GM18517 (cell line): ENCODE measurements around the gene AURKB.
"Not testable (repeated sequence)": the region's sequence is repeated elsewhere in the genome, so short reads cannot be mapped to it uniquely, and the experiment has no call there.

ENCODE experiments used
- ATAC-seq: cut with Tn5 transposase; IDR thresholded peaks from one replicate; pipeline ENCODE4 v1.9.1; 2021; ENCODE audit warnings: mild to moderate bottlenecking, moderate library complexity; ENCODE audit not compliant: unreplicated experiment

The AURKB gene

GRCh38 chr17:8225813-8226535 lies 15.6 kb upstream of the AURKB start:
- no peak for ATAC-seq

DNA sequence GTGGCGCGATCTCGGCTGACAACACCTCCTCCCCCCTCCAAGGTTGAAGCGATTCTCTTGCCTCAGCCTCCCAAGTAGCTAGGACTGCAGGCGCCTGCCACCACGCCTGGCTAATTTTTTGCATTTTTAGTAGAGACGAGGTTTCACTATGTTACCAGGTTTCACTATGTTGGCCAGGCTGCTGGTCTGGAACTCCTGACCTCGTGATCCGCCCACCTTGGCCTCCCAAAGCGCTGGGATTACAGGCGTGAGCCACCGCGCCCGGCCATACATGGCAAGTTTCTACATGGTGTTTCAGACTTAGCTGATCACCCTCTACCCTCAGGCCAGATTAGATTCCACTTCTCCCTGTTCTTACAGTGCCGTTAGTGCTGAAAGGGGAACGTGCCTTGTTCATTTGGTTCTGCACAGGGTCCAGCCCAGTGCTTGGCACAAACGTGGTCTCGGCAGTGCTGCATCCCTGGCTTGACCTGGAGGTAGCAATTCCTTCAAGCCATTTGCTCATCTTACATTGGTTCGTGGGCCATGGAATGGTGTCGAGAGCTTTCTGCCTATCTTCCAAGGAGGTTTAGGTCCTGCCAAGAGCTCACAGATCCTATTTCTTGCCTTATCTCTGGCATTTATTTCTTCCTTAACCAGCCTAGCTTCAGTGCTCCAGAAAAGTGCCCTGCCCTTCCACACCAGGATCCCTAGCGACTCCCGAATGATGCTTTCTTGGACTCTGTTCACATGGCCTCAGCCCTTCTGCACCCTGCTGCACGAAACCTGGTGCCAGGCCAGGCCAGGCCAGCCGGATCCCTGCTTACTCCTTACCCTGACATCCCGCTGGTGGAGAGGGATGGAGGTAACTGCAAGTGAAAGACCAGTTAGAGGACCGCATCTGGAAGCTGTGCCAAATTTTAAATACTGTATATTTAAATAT lies 14.8 kb upstream of the AURKB start:
- no peak for ATAC-seq

GRCh38 chr17:8223356-8224126 lies 13.2 kb upstream of the AURKB start:
- no peak for ATAC-seq

GRCh38 chr17:8222630-8223355 lies 12.4 kb upstream of the AURKB start:
- ATAC-seq, result peak; percentile 29

DNA sequence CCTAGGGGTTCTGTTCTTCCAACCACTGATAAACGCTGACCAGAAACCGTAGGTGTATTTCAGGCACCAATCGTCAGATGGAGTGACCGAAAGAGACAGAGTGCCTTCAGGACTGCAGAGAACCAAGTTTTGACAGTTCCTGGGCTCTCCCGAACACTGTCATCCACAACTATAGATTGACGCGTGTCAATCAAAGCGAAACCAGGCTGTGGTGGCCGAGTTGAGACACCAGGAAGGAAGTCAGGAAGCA lies 11.9 kb upstream of the AURKB start:
- ATAC-seq, result peak; percentile 26

- peak; percentile 43 for ATAC-seq
Measured at GRCh38 chr17:8221663-8222379, 11.4 kb upstream of the AURKB start.

DNA sequence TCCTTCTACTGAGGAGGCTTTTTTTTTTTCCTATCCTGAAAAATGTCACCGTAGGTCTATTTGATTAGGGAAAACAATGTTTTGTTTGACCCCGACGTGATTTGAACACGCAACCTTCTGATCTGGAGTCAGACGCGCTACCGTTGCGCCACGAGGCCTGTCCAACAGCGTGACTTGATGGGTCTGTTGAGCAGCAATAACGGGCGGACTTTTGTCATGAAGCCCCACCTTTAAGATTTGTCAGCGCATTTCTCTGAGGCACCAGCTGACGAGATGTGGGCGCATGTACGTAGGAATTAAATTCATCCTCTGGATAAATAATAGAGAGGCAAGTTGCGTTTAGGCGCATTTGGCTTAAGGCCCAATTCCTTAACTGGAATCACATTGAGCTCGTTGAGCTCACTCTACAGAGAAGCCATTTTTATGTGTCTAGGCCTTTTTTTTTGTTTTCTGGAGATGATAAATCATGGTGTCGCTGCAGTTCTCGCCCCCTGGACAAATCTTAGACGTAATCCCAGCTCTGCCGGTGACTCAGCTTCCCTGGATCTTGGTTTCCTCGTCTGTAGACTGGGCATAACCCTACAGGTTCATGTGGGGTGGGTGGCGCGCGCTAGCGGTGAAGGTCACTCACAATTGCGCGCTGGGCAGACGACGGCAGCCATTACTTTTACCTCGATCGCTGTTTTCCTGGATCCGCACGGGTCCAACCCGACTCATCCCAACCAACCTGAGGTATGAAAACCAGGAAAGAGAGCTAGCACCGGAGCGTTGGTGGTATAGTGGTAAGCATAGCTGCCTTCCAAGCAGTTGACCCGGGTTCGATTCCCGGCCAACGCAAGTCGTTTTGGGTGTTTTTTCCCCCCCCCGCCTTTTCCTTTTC lies 10.6 kb upstream of the AURKB start:
- ATAC-seq, result no peak

DNA sequence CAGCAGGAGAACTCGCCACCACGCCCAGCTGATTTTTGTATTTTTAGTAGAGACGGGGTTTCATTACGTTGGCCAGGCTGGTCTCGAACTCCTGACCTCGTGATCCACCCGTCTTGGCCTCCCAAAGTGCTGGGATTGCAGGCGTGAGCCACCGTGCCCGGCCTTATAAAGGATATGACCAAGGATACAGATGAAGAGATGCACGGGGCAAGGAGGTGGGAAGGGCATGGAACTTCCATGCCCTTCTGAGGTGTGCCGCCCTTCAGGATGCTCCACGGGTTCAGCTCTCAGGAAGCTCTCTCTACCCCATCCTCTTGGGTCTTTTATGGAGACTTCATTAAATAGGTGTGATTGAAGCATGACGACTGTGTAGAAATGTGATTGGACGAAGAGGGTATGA lies 3.6 kb upstream of the AURKB start:
- ATAC-seq, result not testable (repeated sequence)

DNA sequence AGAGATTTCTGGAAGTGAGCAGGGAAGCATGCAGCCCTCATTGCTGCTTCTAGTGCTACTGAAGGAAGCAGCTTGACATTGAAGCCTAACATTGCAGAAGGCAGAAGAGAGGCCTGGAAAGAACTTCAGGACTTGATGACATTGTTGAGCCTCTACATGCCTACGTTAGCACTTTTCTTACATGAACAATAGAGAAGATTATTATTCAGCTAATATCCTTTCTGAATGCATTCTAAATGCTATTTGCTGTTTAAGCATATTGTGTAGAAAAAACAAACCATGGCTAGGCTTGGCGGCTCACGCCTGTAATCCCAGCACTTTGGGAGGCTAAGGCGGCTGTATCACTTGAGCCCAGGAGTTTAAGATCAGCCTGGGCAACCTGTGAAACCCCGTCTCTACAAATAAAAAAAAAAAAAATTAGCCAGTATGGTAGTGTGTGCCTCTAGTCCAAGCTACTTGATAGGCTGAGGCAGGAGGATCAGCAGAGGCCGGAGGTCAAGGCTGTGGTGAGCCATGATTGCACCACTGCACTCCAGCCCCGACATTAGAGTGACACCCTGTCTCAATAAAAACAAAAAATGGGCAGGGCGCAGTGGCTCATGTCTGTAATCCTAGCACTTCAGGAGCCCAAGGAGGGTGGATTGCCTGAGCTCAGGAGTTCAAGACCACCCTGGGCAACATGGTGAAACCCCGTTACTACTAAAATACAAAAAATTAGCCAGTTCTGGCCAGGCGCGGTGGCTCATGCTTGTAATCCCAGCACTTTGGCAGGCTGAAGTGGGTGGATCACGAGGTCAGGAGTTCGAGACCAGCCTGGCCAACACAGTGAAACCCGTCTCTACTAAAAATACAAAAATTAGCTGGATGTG lies 2.2 kb upstream of the AURKB start:
- no peak for ATAC-seq

- peak; percentile 17 for ATAC-seq
Measured at GRCh38 chr17:8210761-8211458, 535 bp upstream of the AURKB start.

DNA sequence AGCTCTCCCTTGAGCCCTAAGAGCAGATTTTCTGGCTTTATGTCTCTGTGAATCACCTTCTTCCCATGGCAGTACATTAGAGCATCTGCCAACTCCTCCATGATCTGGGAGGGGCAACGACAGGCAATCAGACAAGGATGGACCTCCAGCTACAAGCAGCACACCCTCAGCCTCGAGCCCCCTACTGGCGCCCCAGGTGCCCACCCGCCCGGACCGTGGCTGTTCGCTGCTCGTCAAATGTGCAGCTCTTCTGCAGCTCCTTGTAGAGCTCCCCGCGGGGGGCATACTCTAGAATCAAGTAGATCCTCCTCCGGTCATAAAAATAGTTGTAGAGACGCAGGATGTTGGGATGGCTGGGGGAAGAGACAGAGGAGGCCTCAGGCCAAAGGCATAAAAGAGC lies 3.8 kb downstream of the AURKB start:
- ATAC-seq, result no peak

DNA sequence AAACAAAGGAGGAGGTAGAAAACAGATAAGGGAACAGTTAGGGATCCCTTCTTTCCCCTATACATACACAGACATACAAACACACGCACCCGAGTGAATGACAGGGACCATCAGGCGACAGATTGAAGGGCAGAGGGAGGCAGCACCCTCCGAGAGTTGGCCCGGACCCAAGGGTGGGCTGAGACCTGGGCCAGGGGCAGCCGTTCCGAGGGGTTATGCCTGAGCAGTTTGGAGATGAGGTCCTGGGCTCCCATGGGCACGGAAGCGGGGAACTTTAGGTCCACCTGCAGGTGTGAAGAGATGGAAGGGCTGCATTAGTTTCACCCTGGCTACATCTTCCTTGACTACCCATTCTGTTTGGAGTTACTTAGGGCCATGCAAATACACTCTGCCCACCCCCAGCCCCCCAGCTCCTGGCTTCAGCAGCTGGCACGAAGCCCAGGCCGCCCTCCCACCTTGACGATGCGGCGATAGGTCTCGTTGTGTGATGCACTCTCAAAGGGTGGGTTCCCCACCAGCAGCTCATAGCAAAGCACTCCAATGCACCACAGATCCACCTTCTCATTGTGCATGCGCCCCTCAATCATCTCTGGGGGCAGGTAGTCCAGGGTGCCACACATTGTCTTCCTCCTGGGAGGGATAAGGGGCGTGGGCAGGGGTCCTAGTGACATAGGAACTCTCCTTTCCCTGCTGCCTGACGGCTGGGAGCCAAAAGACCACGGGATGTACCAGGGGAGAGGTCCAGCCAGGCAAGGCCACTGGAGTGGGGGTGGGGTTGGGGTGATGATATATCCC lies 5.4 kb downstream of the AURKB start:
- no peak for ATAC-seq

DNA sequence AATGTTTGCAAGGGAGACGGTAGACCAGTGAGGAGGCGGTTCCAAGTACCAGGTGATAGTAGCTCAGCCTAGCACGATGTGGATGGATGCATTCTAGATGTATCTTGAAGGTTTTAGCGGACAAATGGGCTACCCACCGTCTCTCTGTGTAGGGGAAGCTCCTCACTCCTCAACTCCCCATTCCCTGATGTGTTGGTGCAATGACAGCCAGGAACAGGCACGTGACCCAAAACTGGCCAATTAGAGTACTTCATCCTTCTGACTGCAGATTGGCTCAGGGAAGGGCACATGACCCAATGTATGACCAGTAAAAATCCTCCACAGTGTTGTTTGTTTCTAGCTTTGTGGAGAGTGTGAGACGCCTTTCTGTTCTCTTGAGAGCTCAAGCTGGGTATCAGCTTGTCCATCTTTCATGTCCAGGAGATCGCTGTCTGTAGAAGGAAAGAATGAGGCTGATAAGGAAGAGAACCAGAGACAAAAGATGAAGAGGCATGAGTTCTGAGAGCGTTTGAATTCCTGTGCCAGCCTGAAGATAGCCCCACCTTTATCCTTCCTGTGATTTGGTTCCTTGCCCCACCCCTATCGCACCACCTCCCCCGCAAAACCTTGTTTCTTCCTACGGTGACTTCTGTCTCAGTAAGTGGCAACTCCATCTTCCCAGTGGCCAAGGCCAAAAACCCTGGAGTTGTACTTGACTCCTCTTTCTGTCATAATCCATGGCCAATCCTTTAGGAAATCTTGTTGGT lies 18.1 kb downstream of the AURKB start:
- ATAC-seq, result no peak

- ATAC-seq, result no peak
Measured at GRCh38 chr17:8190506-8190905, 19.9 kb downstream of the AURKB start.

DNA sequence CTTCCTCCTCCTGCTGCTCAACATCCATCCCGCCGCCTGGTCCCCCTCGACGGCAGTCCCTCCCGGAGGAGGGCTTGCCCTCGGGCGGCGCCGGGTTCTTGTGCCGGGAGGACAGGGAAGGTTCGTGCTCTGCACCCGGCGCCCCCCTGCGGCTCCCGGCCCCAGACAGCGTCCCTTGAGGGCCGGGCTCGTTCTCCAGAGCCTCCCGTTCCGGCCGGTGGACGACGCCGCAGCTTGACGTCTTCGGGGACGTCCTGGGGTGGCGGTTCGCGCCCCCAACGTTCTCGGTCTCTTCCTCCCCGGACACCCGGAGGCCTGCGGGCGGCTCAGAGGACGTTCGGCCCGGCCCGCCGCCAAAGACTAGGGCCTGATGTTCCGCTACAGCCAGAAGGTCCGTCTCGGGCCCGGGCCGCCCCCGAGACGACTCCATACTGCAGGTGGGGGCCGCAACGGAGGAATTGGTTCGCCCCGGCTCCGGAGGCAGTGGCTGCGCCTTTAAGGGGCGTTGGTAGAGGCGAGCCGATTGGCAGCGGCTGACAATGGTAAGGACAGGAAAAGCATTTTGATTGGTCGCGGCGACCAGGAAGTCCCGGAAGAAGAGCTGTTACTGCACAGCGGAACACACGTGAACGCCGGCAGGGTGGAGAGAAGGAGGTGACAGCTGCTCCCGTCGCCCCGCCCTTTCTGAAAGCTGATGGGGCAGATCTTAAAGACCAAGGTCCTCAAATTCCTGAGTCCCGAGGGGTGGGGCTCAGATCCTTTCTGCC lies 20.5 kb downstream of the AURKB start, which contains the start of gene BORCS6:
Gene BORCS6, minus strand, starts transcription at position 470 of the 767 bp plus-strand sequence. Its CDS starts 40 bp downstream, at position 430.
- ATAC-seq, result peak; percentile 54
